Activated CD8-positive, alpha-beta memory T cell treated with anti-CD3 and anti-CD28 coated beads, Interleukin-2, amount 50 U/mL, for 1 hour (primary cell): Measurements from ENCODE around the gene ASTL.
"Not testable (repeated sequence)": the region's sequence is repeated elsewhere in the genome, so short reads cannot be mapped to it uniquely, and the experiment has no call there.

Experiments
- DNase-seq: peaks from one replicate; pipeline ENCODE4 v3.0.0-alpha.2; 2020; ENCODE audit errors: extremely low read depth

The ASTL gene

GRCh38 chr2:96146153-96146880 is 8.0 kb upstream of the ASTL start:
- DNase-seq: no peak

- no peak for DNase-seq
These were observed 7.5 kb upstream of the ASTL start for GRCh38 chr2:96145848-96146152.

GRCh38 chr2:96145036-96145847 is 6.9 kb upstream of the ASTL start, which contains the start of gene DUSP2:
Gene DUSP2, minus strand, starts transcription at chr2:96145440. Its CDS starts 86 bp downstream, at chr2:96145354.
- DNase-seq: peak; percentile 85

GRCh38 chr2:96144481-96145035 is 6.3 kb upstream of the ASTL start:
- DNase-seq: no peak

- DNase-seq: no peak
These were observed 5.7 kb upstream of the ASTL start for GRCh38 chr2:96143848-96144480.

GRCh38 chr2:96143231-96143847 is 5.0 kb upstream of the ASTL start:
- DNase-seq: no peak

GRCh38 chr2:96142217-96143113 is 4.2 kb upstream of the ASTL start:
- no peak for DNase-seq

GRCh38 chr2:96141624-96141967 is 3.3 kb upstream of the ASTL start:
- not testable (repeated sequence) for DNase-seq

- no peak for DNase-seq
These were observed 2.8 kb upstream of the ASTL start for GRCh38 chr2:96140941-96141623.

GRCh38 chr2:96139181-96139758 is 968 bp upstream of the ASTL start:
- DNase-seq: no peak

GRCh38 chr2:96137321-96138178 is 752 bp downstream of the ASTL start:
- DNase-seq: no peak

- DNase-seq: no peak
These were observed 2.1 kb downstream of the ASTL start for GRCh38 chr2:96136129-96136720.

- DNase-seq: no peak
These were observed 2.7 kb downstream of the ASTL start for GRCh38 chr2:96135621-96136020.

GRCh38 chr2:96135171-96135570 is 3.1 kb downstream of the ASTL start:
- DNase-seq: no peak

- no peak for DNase-seq
These were observed 3.9 kb downstream of the ASTL start for GRCh38 chr2:96134421-96134820.

GRCh38 chr2:96131813-96132745 is 6.2 kb downstream of the ASTL start:
- DNase-seq: no peak

- no peak for DNase-seq
These were observed 7.0 kb downstream of the ASTL start for GRCh38 chr2:96131152-96131812.
